K562 (cell line): ENCODE data around the gene IFT122. TPM values are rescaled to one million over a fixed set of nuclear protein-coding genes. Genes with fewer than 3 reads are reported as not detected.

Experiments used
- ARID1B ChIP-seq: fragments of 450-650 bp; IDR thresholded peaks from 2 replicates; pipeline ENCODE4 v1.6.1; 2016; ENCODE audit warnings: antibody characterized with exemption, mild to moderate bottlenecking, inconsistent platforms
- CREB3 ChIP-seq: fragments of 450-650 bp; conservative IDR thresholded peaks from 2 replicates; pipeline ENCODE4 v1.6.1; 2016; ENCODE audit warnings: missing genetic modification characterization, low read depth, mild to moderate bottlenecking, missing compliant biosample characterization, moderate library complexity
- FOXA3 ChIP-seq, 2 experiments: fragments of 450-650 bp in 1 of 2; sonication (generic) in 1 of 2; formaldehyde crosslinking; IDR thresholded peaks in 1 of 2; conservative IDR thresholded peaks in 1 of 2; 2 replicates each; pipeline versions ENCODE4 v1.4.0 to v1.8.0; 2020 to 2022; ENCODE audit warnings: mild to moderate bottlenecking in 2 of 2, missing genetic modification reagents in 1 of 2
- HNRNPH1 ChIP-seq: fragments of 200-400 bp; formaldehyde crosslinking; optimal IDR thresholded peaks from 2 replicates; pipeline ENCODE3; 2017; ENCODE audit warnings: low read depth, mild to moderate bottlenecking, low read length, moderate library complexity
- NR4A1 ChIP-seq, 2 experiments: fragments of 250-450 bp in 1 of 2; fragments of 450-650 bp in 1 of 2; sonication (Bioruptor Pico) in 1 of 2; IDR thresholded peaks; 2 replicates each; pipeline versions ENCODE4 v1.4.0 to v1.6.1; 2016 to 2020; ENCODE audit warnings: mild to moderate bottlenecking in 2 of 2, missing compliant biosample characterization in 1 of 2, missing genetic modification characterization in 1 of 2, moderate library complexity in 1 of 2
- PTBP1 ChIP-seq: fragments of 200-400 bp; formaldehyde crosslinking; IDR thresholded peaks from 2 replicates; pipeline ENCODE4 v1.6.1; 2017; ENCODE audit warnings: low read depth, low read length
- RFX5 ChIP-seq: IDR thresholded peaks from 2 replicates; pipeline ENCODE4 v1.6.1; 2011; ENCODE audit warnings: low read depth, mild to moderate bottlenecking, improper control_type of control experiment, low read length
- SPI1 ChIP-seq: IDR thresholded peaks from 2 replicates; pipeline ENCODE4 v1.6.1; 2011; ENCODE audit warnings: low read depth, low read length, control low read depth, borderline replicate concordance
- ZNF445 ChIP-seq: fragments of 250-450 bp; sonication (Bioruptor Pico); IDR thresholded peaks from 2 replicates; pipeline ENCODE4 v1.4.0; 2020; ENCODE audit warnings: low read depth, mild to moderate bottlenecking, moderate library complexity
- ZNF551 ChIP-seq: fragments of 250-450 bp; sonication (Bioruptor Pico); IDR thresholded peaks from 2 replicates; pipeline ENCODE4 v1.5.0; 2021; ENCODE audit warnings: mild to moderate bottlenecking, moderate library complexity
- ZNF592 ChIP-seq: fragments of 450-650 bp; IDR thresholded peaks from 2 replicates; pipeline ENCODE4 v1.6.1; 2017; ENCODE audit warnings: antibody characterized with exemption, mild to moderate bottlenecking
- polyA plus RNA-seq, 8 experiments: library from polyadenylated mRNA; depleted of rRNA in 4 of 8; stranded (reverse) in 5 of 8; unstranded in 3 of 8; fragments of >200 nt; fragmentation: Nextera tagmentation in 2 of 8; fragmentation: Illumina TruSeq in 1 of 8; extraction: Ambion mirVana in 2 of 8; extraction: Trizol in 1 of 8; gene quantifications; 2 replicates each; pipeline versions ENCODE4 v1.2.1 to v1.2.3, GENCODE V29; 2011 to 2014; ENCODE audit warnings: inconsistent platforms in 1 of 8, missing spikeins in 1 of 8
- total RNA-seq, 7 experiments: library from RNA; depleted of rRNA in 6 of 7; stranded (reverse); fragments of >200 nt in 6 of 7; fragmentation: Illumina TruSeq in 2 of 7; extraction: Trizol in 2 of 7; gene quantifications; 2 replicates each; pipeline versions ENCODE4 v1.2.1 to v1.2.3, GENCODE V29; 2011 to 2021; ENCODE audit warnings: low replicate concordance in 1 of 7
- TF ChIP-seq, protein P1 (sequence below), 2 experiments: IDR thresholded peaks in 1 of 2; conservative IDR thresholded peaks in 1 of 2; 2 replicates each; pipeline ENCODE4 v1.6.1; 2016; ENCODE audit warnings: low read depth in 2 of 2, mild to moderate bottlenecking in 1 of 2, missing compliant biosample characterization in 1 of 2, missing genetic modification characterization in 1 of 2, moderate library complexity in 1 of 2
- TF ChIP-seq, protein P2 (sequence below): sonication (generic); formaldehyde crosslinking; IDR thresholded peaks from 2 replicates; pipeline ENCODE4 v1.8.0; 2022; ENCODE audit warnings: mild to moderate bottlenecking, missing genetic modification reagents, borderline replicate concordance
- TF ChIP-seq, protein P3 (sequence below): sonication (generic); formaldehyde crosslinking; IDR thresholded peaks from 2 replicates; pipeline ENCODE4 v1.8.0; 2023; ENCODE audit warnings: mild to moderate bottlenecking, missing genetic modification reagents

IFT122 gene
- total and polyA plus RNA-seq, 9 of the 15 experiments (the other 6 are each of a cell fraction or from before 2014, with no cell fraction given), result 2.4 to 11.5 (median 7.7) TPM

DNA sequence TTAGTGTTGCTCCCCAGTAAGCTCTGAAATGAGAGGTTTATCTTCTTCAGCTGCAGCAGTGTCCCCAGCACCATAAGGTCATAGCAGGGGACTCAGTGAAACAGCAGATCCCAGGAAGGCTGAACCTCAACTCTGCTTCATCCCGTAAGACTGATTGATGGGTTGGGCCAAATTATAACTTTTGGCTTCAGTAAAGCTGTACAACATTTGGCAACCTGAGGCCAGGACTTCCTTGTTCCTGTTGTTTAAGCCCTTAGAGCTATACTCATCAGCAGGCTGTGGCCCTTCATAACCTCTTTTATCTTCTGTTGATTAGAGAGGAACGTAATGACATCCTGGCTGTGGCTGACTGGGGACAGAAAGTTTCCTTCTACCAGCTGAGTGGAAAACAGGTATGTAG lies 29.0 kb downstream of the IFT122 start (continued):
- TF ChIP-seq, protein P1, sequence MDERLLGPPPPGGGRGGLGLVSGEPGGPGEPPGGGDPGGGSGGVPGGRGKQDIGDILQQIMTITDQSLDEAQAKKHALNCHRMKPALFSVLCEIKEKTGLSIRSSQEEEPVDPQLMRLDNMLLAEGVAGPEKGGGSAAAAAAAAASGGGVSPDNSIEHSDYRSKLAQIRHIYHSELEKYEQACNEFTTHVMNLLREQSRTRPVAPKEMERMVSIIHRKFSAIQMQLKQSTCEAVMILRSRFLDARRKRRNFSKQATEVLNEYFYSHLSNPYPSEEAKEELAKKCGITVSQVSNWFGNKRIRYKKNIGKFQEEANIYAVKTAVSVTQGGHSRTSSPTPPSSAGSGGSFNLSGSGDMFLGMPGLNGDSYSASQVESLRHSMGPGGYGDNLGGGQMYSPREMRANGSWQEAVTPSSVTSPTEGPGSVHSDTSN (CRISPR knock-in tag; IDR thresholded peaks at IDR 0.05; ENCODE audit: low read depth), result no peak
- TF ChIP-seq, protein P1 (tag; conservative IDR thresholded peaks at IDR 0.05; ENCODE audit: low read depth), result peak; percentile 30; the same call in 1 of the 2 replicates
- TF ChIP-seq, protein P2, sequence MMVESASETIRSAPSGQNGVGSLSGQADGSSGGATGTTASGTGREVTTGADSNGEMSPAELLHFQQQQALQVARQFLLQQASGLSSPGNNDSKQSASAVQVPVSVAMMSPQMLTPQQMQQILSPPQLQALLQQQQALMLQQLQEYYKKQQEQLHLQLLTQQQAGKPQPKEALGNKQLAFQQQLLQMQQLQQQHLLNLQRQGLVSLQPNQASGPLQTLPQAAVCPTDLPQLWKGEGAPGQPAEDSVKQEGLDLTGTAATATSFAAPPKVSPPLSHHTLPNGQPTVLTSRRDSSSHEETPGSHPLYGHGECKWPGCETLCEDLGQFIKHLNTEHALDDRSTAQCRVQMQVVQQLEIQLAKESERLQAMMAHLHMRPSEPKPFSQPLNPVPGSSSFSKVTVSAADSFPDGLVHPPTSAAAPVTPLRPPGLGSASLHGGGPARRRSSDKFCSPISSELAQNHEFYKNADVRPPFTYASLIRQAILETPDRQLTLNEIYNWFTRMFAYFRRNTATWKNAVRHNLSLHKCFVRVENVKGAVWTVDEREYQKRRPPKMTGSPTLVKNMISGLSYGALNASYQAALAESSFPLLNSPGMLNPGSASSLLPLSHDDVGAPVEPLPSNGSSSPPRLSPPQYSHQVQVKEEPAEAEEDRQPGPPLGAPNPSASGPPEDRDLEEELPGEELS (CRISPR knock-in tag), result no peak
- no peak for TF ChIP-seq CREB3 (tag)
- no peak for TF ChIP-seq HNRNPH1
- TF ChIP-seq PTBP1, result no peak
- no peak for TF ChIP-seq RFX5
- TF ChIP-seq NR4A1 (CRISPR knock-in tag; IDR thresholded peaks at IDR 0.05), result no peak
- TF ChIP-seq NR4A1 (tag; IDR thresholded peaks at IDR 0.05), result 0 out of 2 replicates have a peak, but pooled peaks have one; percentile 43
- TF ChIP-seq, protein P3, sequence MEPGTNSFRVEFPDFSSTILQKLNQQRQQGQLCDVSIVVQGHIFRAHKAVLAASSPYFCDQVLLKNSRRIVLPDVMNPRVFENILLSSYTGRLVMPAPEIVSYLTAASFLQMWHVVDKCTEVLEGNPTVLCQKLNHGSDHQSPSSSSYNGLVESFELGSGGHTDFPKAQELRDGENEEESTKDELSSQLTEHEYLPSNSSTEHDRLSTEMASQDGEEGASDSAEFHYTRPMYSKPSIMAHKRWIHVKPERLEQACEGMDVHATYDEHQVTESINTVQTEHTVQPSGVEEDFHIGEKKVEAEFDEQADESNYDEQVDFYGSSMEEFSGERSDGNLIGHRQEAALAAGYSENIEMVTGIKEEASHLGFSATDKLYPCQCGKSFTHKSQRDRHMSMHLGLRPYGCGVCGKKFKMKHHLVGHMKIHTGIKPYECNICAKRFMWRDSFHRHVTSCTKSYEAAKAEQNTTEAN (CRISPR knock-in tag), result no peak
- no peak for TF ChIP-seq ZNF445 (CRISPR knock-in tag)
- TF ChIP-seq ZNF551 (CRISPR knock-in tag), result no peak
- no peak for TF ChIP-seq FOXA3 (CRISPR knock-in tag; conservative IDR thresholded peaks at IDR 0.05 in 1 of 2, IDR thresholded peaks at IDR 0.05 in 1 of 2)
- 0 out of 2 replicates have a peak, but pooled peaks have one; percentile 13 for TF ChIP-seq ARID1B
- TF ChIP-seq SPI1, result peak; percentile 11; the same call in 1 of the 2 replicates
- 0 out of 2 replicates have a peak, but pooled peaks have one; percentile 17 for TF ChIP-seq ZNF592
